H1 (cell line): ENCODE results near the gene CHAC2. TPM values are rescaled to one million over a fixed set of nuclear protein-coding genes. Genes with fewer than 3 reads are reported as not detected.
A peak's percentile ranks its signal among the peaks of the same experiment; 100 is the strongest.

Source experiments
- CTCF ChIA-PET: fragments of 300-600 bp; sonication (Branson Sonifier 250); formaldehyde crosslinking; loops from one replicate; lab custom pipeline; 2021; ENCODE audit not compliant: partially characterized antibody; lab: Charles Lee
- POLR2A ChIA-PET: fragments of 300-600 bp; sonication (Branson Sonifier 250); formaldehyde crosslinking; loops from one replicate; lab custom pipeline; 2021; ENCODE audit warnings: inconsistent platforms; ENCODE audit not compliant: partially characterized antibody; lab: Charles Lee
- DNase-seq, 2 experiments: peaks; one replicate each; pipeline versions ENCODE4 v3.0.0 to v3.0.0-alpha.2; 2010 to 2022; ENCODE audit warnings: low spot score in 2 of 2, low read depth in 1 of 2, mixed read lengths in 1 of 2
- FAIRE-seq: peaks from 2 replicates; lab custom pipeline; 2011; peaks lifted over from hg19 to GRCh38; lab: Jason Lieb, UNC
- H2AFZ ChIP-seq: 2 replicates; pipeline ENCODE4 v1.8.1; 2012; ENCODE audit warnings: low read length, inconsistent platforms
- H2AK5ac ChIP-seq: 2 replicates; pipeline ENCODE4 v1.6.1; 2013; ENCODE audit warnings: low read depth, low read length
- H2BK120ac ChIP-seq: replicated peaks from 2 replicates; pipeline ENCODE3; 2013; ENCODE audit warnings: low read depth, low read length, inconsistent platforms
- H2BK12ac ChIP-seq: 2 replicates; pipeline ENCODE4 v1.6.1; 2013; ENCODE audit warnings: low read depth, low read length
- H2BK15ac ChIP-seq: 2 replicates; pipeline ENCODE4 v1.6.1; 2013; ENCODE audit warnings: low read length
- H2BK20ac ChIP-seq: 2 replicates; pipeline ENCODE4 v1.6.1; 2013; ENCODE audit warnings: low read length
- H2BK5ac ChIP-seq: 2 replicates; pipeline ENCODE4 v1.6.1; 2013; ENCODE audit warnings: low read depth, low read length
- H3K14ac ChIP-seq: 2 replicates; pipeline ENCODE4 v1.6.1; 2013; ENCODE audit warnings: inconsistent platforms; ENCODE audit not compliant: insufficient read length
- H3K18ac ChIP-seq: 2 replicates; pipeline ENCODE4 v1.6.1; 2013; ENCODE audit warnings: low read length; ENCODE audit errors: extremely low read depth
- H3K23ac ChIP-seq: 2 replicates; pipeline ENCODE4 v1.6.1; 2013; ENCODE audit warnings: inconsistent platforms; ENCODE audit not compliant: insufficient read length
- H3K23me2 ChIP-seq: 2 replicates; pipeline ENCODE4 v1.6.1; 2013; ENCODE audit warnings: low read depth, low read length
- H3K27ac ChIP-seq: 2 replicates; pipeline ENCODE4 v1.6.1; 2011; ENCODE audit warnings: low read depth, low read length, inconsistent platforms
- H3K27me3 ChIP-seq, 4 experiments: replicated peaks in 1 of 4; 1 replicate in 1 of 4; 2 replicates in 3 of 4; pipeline versions ENCODE4 v1.6.1 to v1.8.1; 2011 to 2013; ENCODE audit warnings: low read length in 3 of 4, mild to moderate bottlenecking in 3 of 4, inconsistent platforms in 2 of 4, mixed read lengths in 2 of 4, moderate library complexity in 1 of 4; ENCODE audit not compliant: control insufficient read depth in 3 of 4, insufficient read depth in 3 of 4; ENCODE audit errors: extremely low read depth in 1 of 4
- H3K36me3 ChIP-seq, 4 experiments: 2 replicates each; pipeline versions ENCODE4 v1.6.1 to v1.8.1; 2011 to 2013; ENCODE audit warnings: mild to moderate bottlenecking in 4 of 4, low read length in 3 of 4, moderate library complexity in 2 of 4, control low read depth in 1 of 4, inconsistent platforms in 1 of 4; ENCODE audit not compliant: insufficient read depth in 4 of 4, control insufficient read depth in 2 of 4
- H3K4ac ChIP-seq: replicated peaks from 2 replicates; pipeline ENCODE3; 2013; ENCODE audit warnings: low read length, low read depth, mixed read lengths, inconsistent platforms; ENCODE audit not compliant: insufficient read length
- H3K4me1 ChIP-seq, 4 experiments: replicated peaks in 1 of 4; 1 replicate in 1 of 4; 2 replicates in 3 of 4; pipeline versions ENCODE4 v1.6.1 to v1.8.1; 2011 to 2013; ENCODE audit warnings: low read length in 3 of 4, inconsistent platforms in 2 of 4, mixed read lengths in 1 of 4; ENCODE audit not compliant: insufficient read depth in 4 of 4, control insufficient read depth in 3 of 4
- H3K4me2 ChIP-seq, 2 experiments: 2 replicates each; pipeline versions ENCODE4 v1.6.1 to v1.8.1; 2011 to 2013; ENCODE audit warnings: low read depth in 2 of 2, low read length in 2 of 2, control low read depth in 1 of 2, inconsistent platforms in 1 of 2, mild to moderate bottlenecking in 1 of 2; ENCODE audit not compliant: insufficient read depth in 1 of 2
- H3K4me3 ChIP-seq, 4 experiments: fragments of 200-600, 300-600 bp in 1 of 4; sonication (generic), shearing (Covaris generic), sonication (Bioruptor Twin) in 1 of 4; 2 replicates each; pipeline versions ENCODE4 v1.5.1 to v1.8.1; 2011 to 2016; ENCODE audit warnings: low read length in 4 of 4, low read depth in 3 of 4, control low read depth in 2 of 4, inconsistent platforms in 2 of 4, mild to moderate bottlenecking in 2 of 4, mixed read lengths in 1 of 4, moderate library complexity in 1 of 4; ENCODE audit not compliant: insufficient read depth in 2 of 4; ENCODE audit errors: extremely low read depth in 1 of 4
- H3K56ac ChIP-seq: replicated peaks from 2 replicates; pipeline ENCODE3; 2013; ENCODE audit warnings: low read depth, mild to moderate bottlenecking, mixed read lengths, low read length, inconsistent platforms; ENCODE audit not compliant: insufficient read length
- H3K79me1 ChIP-seq: 2 replicates; pipeline ENCODE4 v1.6.1; 2013; ENCODE audit warnings: low read depth, low read length, control low read depth
- H3K79me2 ChIP-seq, 2 experiments: 2 replicates each; pipeline versions ENCODE4 v1.6.1 to v1.8.1; 2012 to 2013; ENCODE audit warnings: low read length in 2 of 2, mild to moderate bottlenecking in 2 of 2, inconsistent platforms in 1 of 2; ENCODE audit not compliant: insufficient read depth in 2 of 2, control insufficient read depth in 1 of 2
- H3K9ac ChIP-seq, 4 experiments: replicated peaks in 1 of 4; 1 replicate in 1 of 4; 2 replicates in 3 of 4; pipeline versions ENCODE4 v1.6.1 to v1.8.1; 2011 to 2013; ENCODE audit warnings: low read depth in 3 of 4, low read length in 3 of 4, control low read depth in 2 of 4, mild to moderate bottlenecking in 2 of 4, moderate library complexity in 2 of 4, inconsistent platforms in 1 of 4; ENCODE audit errors: extremely low read depth in 1 of 4
- H3K9me3 ChIP-seq, 2 experiments: 2 replicates each; pipeline versions ENCODE4 v1.6.1 to v1.8.1; 2012 to 2013; ENCODE audit warnings: mild to moderate bottlenecking in 2 of 2, moderate library complexity in 2 of 2, control low read depth in 1 of 2, inconsistent platforms in 1 of 2, low read depth in 1 of 2, low read length in 1 of 2, mixed read lengths in 1 of 2; ENCODE audit not compliant: insufficient read depth in 2 of 2
- H4K20me1 ChIP-seq, 2 experiments: replicated peaks in 1 of 2; 2 replicates each; pipeline versions ENCODE3 to v1.8.1; 2011 to 2013; ENCODE audit warnings: inconsistent platforms in 2 of 2, low read length in 2 of 2, mild to moderate bottlenecking in 1 of 2; ENCODE audit not compliant: insufficient read depth in 2 of 2, control insufficient read depth in 1 of 2
- H4K5ac ChIP-seq: 2 replicates; pipeline ENCODE4 v1.6.1; 2013; ENCODE audit warnings: low read length, low read depth, mixed read lengths, inconsistent platforms; ENCODE audit not compliant: insufficient read length
- H4K8ac ChIP-seq: 2 replicates; pipeline ENCODE4 v1.8.0; 2013; ENCODE audit warnings: mild to moderate bottlenecking, moderate library complexity, low read length, inconsistent platforms; ENCODE audit not compliant: insufficient read depth; ENCODE audit errors: extremely low read depth
- H4K91ac ChIP-seq: replicated peaks from 2 replicates; pipeline ENCODE3; 2013; ENCODE audit warnings: low read length, mixed read lengths, inconsistent platforms; ENCODE audit not compliant: insufficient read length
- FOSL1 ChIP-seq: IDR thresholded peaks from 2 replicates; pipeline ENCODE4 v1.6.1; 2011; ENCODE audit warnings: mild to moderate bottlenecking, low read depth, low read length, moderate library complexity; ENCODE audit not compliant: insufficient read depth
- polyA plus RNA-seq, 7 experiments: library from polyadenylated mRNA; depleted of rRNA in 3 of 7; stranded (reverse) in 5 of 7; unstranded in 2 of 7; fragments of >200 nt in 5 of 7; fragments of 200-250 nt in 2 of 7; gene quantifications; 1 replicate in 5 of 7; 2 replicates in 1 of 7; 4 replicates in 1 of 7; pipeline versions ENCODE4 v1.2.1 to v1.2.3, GENCODE V29; 2011 to 2013; ENCODE audit warnings: missing spikeins in 2 of 7, mixed read lengths in 2 of 7
- total RNA-seq: library from RNA; stranded (reverse); fragmentation: NEBNext Ultra II Directional; extraction: Animal tissue kit (Norgen Biotek cat#: 25700); gene quantifications from 2 replicates; pipeline ENCODE4 v1.2.1, GENCODE V29; 2021

CHAC2 gene
- total and polyA plus RNA-seq, 2 of the 8 experiments (the other 6 are each of a cell fraction or from before 2014, with no cell fraction given) = 5.4 to 11.2 TPM

- Histone ChIP-seq H3K4me1 (peaks cover 0 to 14% (median 3%) of the 10 kb centered on the region in 4 experiments; a peak in 4 of 7 replicates), H2BK5ac (no peak overlapping the region), H3K4ac (no peak overlapping the region), H4K8ac (no peak overlapping the region), H3K9me3 (no peaks in the 10 kb centered on the region), H3K4me3 (peak overlapping the region in 1 of 4 experiments; percentile 96; a peak in 1 of 8 replicates), H3K23me2 (peaks cover 5% of the 10 kb centered on the region), H2BK120ac (no peak overlapping the region), H3K27me3 (no peaks in the 10 kb centered on the region), H4K20me1 (peaks cover 5 to 6% of the 10 kb centered on the region in 2 experiments), H2BK15ac (no peak overlapping the region), H2AK5ac (no peak overlapping the region), H3K9ac (no peak overlapping the region), H3K18ac (no peak overlapping the region), H3K14ac (no peak overlapping the region), H3K36me3 (peaks cover 0 to 11% (median 3%) of the 10 kb centered on the region in 4 experiments; a peak in 3 of 8 replicates), H2AFZ (no peak overlapping the region), H2BK20ac (no peak overlapping the region), H3K56ac (no peak overlapping the region), H3K23ac (no peak overlapping the region), H4K91ac (no peak overlapping the region), H4K5ac (no peak overlapping the region), H3K79me2 (peaks cover 27 to 92% of the 10 kb centered on the region in 2 experiments), H2BK12ac (no peak overlapping the region), H3K27ac (no peak overlapping the region), H3K79me1 (peaks cover 8% of the 10 kb centered on the region), H3K4me2 (peak overlapping the region; percentile 91 to 100; a peak in 2 of 4 replicates)
- DNase-seq (no peak), FAIRE-seq (no peak)
- CTCF ChIA-PET = no interaction called here
- no peak for TF ChIP-seq FOSL1
- POLR2A ChIA-PET = interaction anchor here (1.0 to 12.8 kb wide), 2 partner anchors 13 to 18 kb away, joined by 3 to 124 read pairs; partner anchors contain the start of gene CHAC2
Observed at GRCh38 chr2:53784436-53784835, 16.8 kb downstream of the CHAC2 start.
